ENCODE data around the gene GNB1. TPM values are rescaled to one million over a fixed set of nuclear protein-coding genes. Genes with fewer than 3 reads are reported as not detected.

GNB1 gene
- 100 to 1,000 TPM; 154 to 200 (median 174) TPM for total RNA-seq

- no peaks in the 10 kb centered on the region for H3K9me3 ChIP-seq
- peak; percentile 85 to 86 for DNase-seq
- no peaks in the 10 kb centered on the region for H3K36me3 ChIP-seq
- TF ChIP-seq POLR2A (IDR thresholded peaks at IDR 0.05) (peak; percentile 23 to 88), CTCF (IDR thresholded peaks at IDR 0.05) (no peak)
- WGBS, 2 donors: no CpG with 5 or more reads among the region's 137 CpGs
- intact Hi-C loops (cut with DNase I): loop anchor here (5.0 kb wide), 1 partner anchor 113 kb away; the partner anchor contains the start of gene NADK
- peaks cover 49 to 65% of the 10 kb centered on the region in 2 donors for H3K4me1 ChIP-seq
- no peaks in the 10 kb centered on the region for H3K27me3 ChIP-seq
- H3K4me3 ChIP-seq (replicated peaks in 1 of 3): peak within 1 kb of the TSS; percentile 75 to 86 (median 79)
- H3K27ac ChIP-seq: peak within 1 kb of the TSS; percentile 88 to 94 (median 90)
Observed at GRCh38 chr1:1890506-1891348, at the start of gene GNB1. Gene GNB1 (minus strand): TSS chr1:1891087. CDS start chr1:1825453, 65,634 bp downstream.

GRCh38 chr1:1940123-1940425 lies 49.2 kb upstream of the GNB1 start:
- DNase-seq: no peak
- Histone ChIP-seq H3K36me3 (no peaks in the 10 kb centered on the region), H3K27me3 (no peaks in the 10 kb centered on the region), H3K27ac (no peak overlapping the region), H3K4me3 (replicated peaks in 1 of 3) (no peak overlapping the region), H3K4me1 (peaks cover 3 to 6% of the 10 kb centered on the region in 2 donors), H3K9me3 (no peaks in the 10 kb centered on the region)
- no peak for TF ChIP-seq POLR2A (IDR thresholded peaks at IDR 0.05)
- TF ChIP-seq CTCF (IDR thresholded peaks at IDR 0.05): no peak
- WGBS, 2 donors: 86 to 88% methylated on average over 5 to 7 of the region's 12 CpGs
- intact Hi-C loops (cut with DNase I): no loop called here

GRCh38 chr1:1939296-1940122 lies 48.6 kb upstream of the GNB1 start:
- intact Hi-C loops (cut with DNase I): no loop called here
- no peaks in the 10 kb centered on the region for H3K9me3 ChIP-seq
- H3K4me1 ChIP-seq: peaks cover 3 to 6% of the 10 kb centered on the region in 2 donors
- no peak overlapping the region for H3K4me3 ChIP-seq (replicated peaks in 1 of 3)
- no peak overlapping the region for H3K27ac ChIP-seq
- no peaks in the 10 kb centered on the region for H3K27me3 ChIP-seq
- H3K36me3 ChIP-seq: no peaks in the 10 kb centered on the region
- 89% methylated on average over 19 to 20 of the region's 28 CpGs for whole genome bisulfite sequencing, 2 donors
- DNase-seq: no peak
- no peak for TF ChIP-seq POLR2A (IDR thresholded peaks at IDR 0.05)
- no peak for TF ChIP-seq CTCF (IDR thresholded peaks at IDR 0.05)

DNA sequence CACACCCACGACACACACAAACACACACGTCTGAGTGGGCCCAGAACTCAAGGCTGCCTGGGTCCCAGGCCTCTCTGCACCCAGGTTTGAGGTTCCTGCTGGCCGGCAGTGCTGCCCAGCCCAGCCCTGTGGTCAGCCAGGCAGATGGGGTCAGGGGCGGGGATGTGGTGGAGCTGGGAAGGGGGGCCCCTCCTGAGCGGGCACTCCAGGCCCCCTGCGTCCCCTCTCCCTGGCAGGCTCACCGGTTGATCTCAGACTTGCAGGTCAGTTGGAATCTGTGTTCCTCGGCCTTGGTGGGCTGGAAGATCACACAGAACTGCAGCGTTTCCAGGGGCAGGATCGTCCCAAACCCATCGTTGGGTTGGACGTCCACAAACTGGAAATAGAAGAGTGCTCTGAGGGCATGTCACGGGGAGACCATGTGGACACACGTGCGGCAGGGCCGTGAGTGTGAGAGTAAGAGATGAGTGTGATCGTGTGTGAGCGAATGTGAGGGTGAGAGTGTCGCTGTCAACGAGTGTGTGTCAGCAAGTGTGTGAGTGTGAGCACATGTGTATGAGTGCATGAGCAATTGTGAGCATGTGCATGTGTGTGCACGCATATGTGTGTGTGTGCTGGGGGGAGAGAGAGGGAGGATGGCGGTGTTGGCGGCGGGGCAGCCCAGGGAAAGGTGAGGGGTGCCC lies 47.9 kb upstream of the GNB1 start:
- intact Hi-C loops (cut with DNase I): no loop called here
- Histone ChIP-seq H3K27me3 (no peaks in the 10 kb centered on the region), H3K4me1 (peaks cover 0 to under 1% of the 10 kb centered on the region in 2 donors), H3K27ac (no peak overlapping the region), H3K4me3 (replicated peaks in 1 of 3) (no peak overlapping the region), H3K9me3 (no peaks in the 10 kb centered on the region), H3K36me3 (no peaks in the 10 kb centered on the region)
- TF ChIP-seq CTCF (IDR thresholded peaks at IDR 0.05) (no peak), POLR2A (IDR thresholded peaks at IDR 0.05) (no peak)
- WGBS, 2 donors: 89 to 90% methylated on average over 20 of the region's 24 CpGs
- DNase-seq: no peak
